HG03354 (cell line): ENCODE results near the gene PSMB1.

ENCODE experiments used
- ATAC-seq: cut with Tn5 transposase; IDR thresholded peaks from one replicate; pipeline ENCODE4 v1.9.1; 2021; ENCODE audit warnings: mild to moderate bottlenecking; ENCODE audit not compliant: unreplicated experiment, poor library complexity, severe bottlenecking

The PSMB1 gene

GRCh38 chr6:170552765-170553533 is at the start of gene PSMB1:
Gene PSMB1, minus strand, starts transcription at chr6:170553307. Its CDS starts 65 bp downstream, at chr6:170553242.
- ATAC-seq = peak; percentile 58

- ATAC-seq = no peak
These were observed 44.2 kb upstream of the PSMB1 start for GRCh38 chr6:170597278-170597677.

GRCh38 chr6:170596426-170596825 is 43.3 kb upstream of the PSMB1 start:
- ATAC-seq = no peak

GRCh38 chr6:170590725-170591124 is 37.6 kb upstream of the PSMB1 start:
- no peak for ATAC-seq

- ATAC-seq = peak; percentile 38
These were observed 31.9 kb upstream of the PSMB1 start for GRCh38 chr6:170584954-170585498.

GRCh38 chr6:170584181-170584953 is 31.3 kb upstream of the PSMB1 start, which contains the start of gene PDCD2:
Gene PDCD2, minus strand, starts transcription at chr6:170584637. Its CDS starts 56 bp downstream, at chr6:170584581.
- ATAC-seq = peak; percentile 98

GRCh38 chr6:170583756-170584180 is 30.7 kb upstream of the PSMB1 start:
- peak; percentile 3 for ATAC-seq

GRCh38 chr6:170578909-170579308 is 25.8 kb upstream of the PSMB1 start:
- no peak for ATAC-seq

- no peak for ATAC-seq
These were observed 22.1 kb upstream of the PSMB1 start for GRCh38 chr6:170575250-170575649.

- no peak for ATAC-seq
These were observed 19.8 kb upstream of the PSMB1 start for GRCh38 chr6:170572704-170573466.

- ATAC-seq = no peak
These were observed 11.9 kb upstream of the PSMB1 start for GRCh38 chr6:170564936-170565530.

GRCh38 chr6:170561555-170561954 is 8.4 kb upstream of the PSMB1 start:
- no peak for ATAC-seq

GRCh38 chr6:170555305-170555704 is 2.2 kb upstream of the PSMB1 start:
- no peak for ATAC-seq

GRCh38 chr6:170554796-170555137 is 1.7 kb upstream of the PSMB1 start:
- no peak for ATAC-seq

GRCh38 chr6:170554013-170554795 is 1.1 kb upstream of the PSMB1 start, which contains the start of gene TBP:
Gene TBP, plus strand, starts transcription at chr6:170554369. Its CDS starts 2,661 bp downstream, at chr6:170557030.
- ATAC-seq = peak; percentile 94

GRCh38 chr6:170553534-170554012 is 466 bp upstream of the PSMB1 start:
- ATAC-seq = peak; percentile 39

GRCh38 chr6:170545405-170545804 is 7.7 kb downstream of the PSMB1 start:
- ATAC-seq = no peak

- no peak for ATAC-seq
These were observed 10.9 kb downstream of the PSMB1 start for GRCh38 chr6:170542031-170542719.
